GM18505 (cell line): Measurements from ENCODE around the gene DPM2.

Source experiments
- ATAC-seq: cut with Tn5 transposase; IDR thresholded peaks from one replicate; pipeline ENCODE4 v1.9.1; 2021; ENCODE audit not compliant: unreplicated experiment
- POLR2A ChIP-seq: IDR thresholded peaks from 4 replicates; pipeline ENCODE4 v1.6.1; 2011; ENCODE audit warnings: borderline replicate concordance; ENCODE audit not compliant: insufficient read depth, insufficient read length; ENCODE audit errors: extremely low read depth

DPM2 gene

GRCh38 chr9:127920794-127921193, 16.9 kb downstream of the DPM2 start:
- TF ChIP-seq POLR2A = no peak
- no peak for ATAC-seq

GRCh38 chr9:127919253-127919815, 18.3 kb downstream of the DPM2 start:
- TF ChIP-seq POLR2A = no peak
- no peak for ATAC-seq

GRCh38 chr9:127918183-127919107, 19.2 kb downstream of the DPM2 start:
- no peak for TF ChIP-seq POLR2A
- no peak for ATAC-seq

- ATAC-seq = no peak
- TF ChIP-seq POLR2A = no peak
Observed at GRCh38 chr9:127917603-127918002, 20.1 kb downstream of the DPM2 start.

- peak; percentile 76 for TF ChIP-seq POLR2A
- peak; percentile 68 for ATAC-seq
Observed at GRCh38 chr9:127916720-127917581, 20.7 kb downstream of the DPM2 start, which contains the start of gene ST6GALNAC4. Gene ST6GALNAC4 (minus strand): TSS chr9:127917041. CDS start chr9:127916419, 622 bp downstream.

- peak; percentile 60 for TF ChIP-seq POLR2A
- ATAC-seq = peak; percentile 24
Observed at GRCh38 chr9:127915801-127916719, 21.6 kb downstream of the DPM2 start.

GRCh38 chr9:127915325-127915752, 22.3 kb downstream of the DPM2 start:
- TF ChIP-seq POLR2A = no peak
- ATAC-seq = no peak

GRCh38 chr9:127913682-127914081, 24.0 kb downstream of the DPM2 start:
- no peak for TF ChIP-seq POLR2A
- ATAC-seq = no peak

- ATAC-seq = no peak
- no peak for TF ChIP-seq POLR2A
Observed at GRCh38 chr9:127912882-127913281, 24.8 kb downstream of the DPM2 start.

- TF ChIP-seq POLR2A = no peak
- no peak for ATAC-seq
Observed at GRCh38 chr9:127912296-127912695, 25.4 kb downstream of the DPM2 start.

GRCh38 chr9:127910613-127911205, 26.9 kb downstream of the DPM2 start:
- TF ChIP-seq POLR2A = no peak
- no peak for ATAC-seq

GRCh38 chr9:127909839-127910273, 27.8 kb downstream of the DPM2 start:
- ATAC-seq = no peak
- TF ChIP-seq POLR2A = no peak

- no peak for TF ChIP-seq POLR2A
- ATAC-seq = no peak
Observed at GRCh38 chr9:127908660-127908926, 29.1 kb downstream of the DPM2 start.
